ENCODE results near the gene OR10P1.
"Not testable (repeated sequence)": the region's sequence is repeated elsewhere in the genome, so short reads cannot be mapped to it uniquely, and the experiment has no call there.

OR10P1 gene

GRCh38 chr12:55644591-55644990 lies 7.9 kb downstream of the OR10P1 start:
- Histone ChIP-seq H2AFZ (ENCODE audit: low read length) (no peak overlapping the region), H3F3A (ENCODE audit: low read depth) (no peaks in the 10 kb centered on the region), H3K36me3 (ENCODE audit: insufficient read depth, low read length) (no peaks in the 10 kb centered on the region)

GRCh38 chr12:55647027-55647426 lies 10.3 kb downstream of the OR10P1 start:
- no peaks in the 10 kb centered on the region for H3F3A ChIP-seq (ENCODE audit: low read depth)
- H3K36me3 ChIP-seq (ENCODE audit: insufficient read depth, low read length) = no peaks in the 10 kb centered on the region
- no peak overlapping the region for H2AFZ ChIP-seq (ENCODE audit: low read length)
- H3K79me2 ChIP-seq (ENCODE audit: insufficient read depth, low read length) = no peaks in the 10 kb centered on the region
- no peaks in the 10 kb centered on the region for H3K9me3 ChIP-seq (ENCODE audit: insufficient read depth, low read depth, low read length)
- TF ChIP-seq CTCF (conservative IDR thresholded peaks at IDR 0.05; ENCODE audit: low read length) (no peak), EZH2phosphoT487 (IDR thresholded peaks at IDR 0.05; ENCODE audit: borderline replicate concordance) (no peak)
- no peak overlapping the region for H3K4me2 ChIP-seq (ENCODE audit: low read depth, low read length, poor library complexity, severe bottlenecking)
- H3K9me2 ChIP-seq (replicated peaks; ENCODE audit: low read depth, low read length) = no peaks in the 10 kb centered on the region
- no peak overlapping the region for H3K4me3 ChIP-seq (ENCODE audit: low read length, poor library complexity, severe bottlenecking)
- H3K9ac ChIP-seq (ENCODE audit: low read depth, low read length, poor library complexity, severe bottlenecking) = no peak overlapping the region
- H3K4me1 ChIP-seq (ENCODE audit: insufficient read depth, low read length, poor library complexity, severe bottlenecking) = peaks cover 7% of the 10 kb centered on the region
- no peaks in the 10 kb centered on the region for H4K20me1 ChIP-seq (ENCODE audit: insufficient read depth, low read length, poor library complexity, severe bottlenecking)
- H3K27me3 ChIP-seq (ENCODE audit: insufficient read depth, low read length, poor library complexity, severe bottlenecking) = no peaks in the 10 kb centered on the region

More at GRCh38 chr12:55644591-55644990, 7.9 kb downstream of the OR10P1 start:
- Histone ChIP-seq H3K4me3 (ENCODE audit: low read length, poor library complexity, severe bottlenecking) (no peak overlapping the region), H3K9ac (ENCODE audit: low read depth, low read length, poor library complexity, severe bottlenecking) (no peak overlapping the region), H3K4me2 (ENCODE audit: low read depth, low read length, poor library complexity, severe bottlenecking) (no peak overlapping the region), H4K20me1 (ENCODE audit: insufficient read depth, low read length, poor library complexity, severe bottlenecking) (no peaks in the 10 kb centered on the region), H3K27me3 (ENCODE audit: insufficient read depth, low read length, poor library complexity, severe bottlenecking) (no peaks in the 10 kb centered on the region), H3K79me2 (ENCODE audit: insufficient read depth, low read length) (no peaks in the 10 kb centered on the region), H3K9me2 (replicated peaks; ENCODE audit: low read depth, low read length) (no peaks in the 10 kb centered on the region), H3K9me3 (ENCODE audit: insufficient read depth, low read depth, low read length) (no peaks in the 10 kb centered on the region), H3K4me1 (ENCODE audit: insufficient read depth, low read length, poor library complexity, severe bottlenecking) (peaks cover 10% of the 10 kb centered on the region)
- TF ChIP-seq EZH2phosphoT487 (IDR thresholded peaks at IDR 0.05; ENCODE audit: borderline replicate concordance) (no peak), CTCF (conservative IDR thresholded peaks at IDR 0.05; ENCODE audit: low read length) (no peak)

- not testable (repeated sequence) for H3K4me1 ChIP-seq (ENCODE audit: insufficient read depth, low read length, poor library complexity, severe bottlenecking); H3K9me2 ChIP-seq (replicated peaks; ENCODE audit: low read depth, low read length); H3K9me3 ChIP-seq (ENCODE audit: insufficient read depth, low read depth, low read length); H3K4me2 ChIP-seq (ENCODE audit: low read depth, low read length, poor library complexity, severe bottlenecking); H3K4me3 ChIP-seq (ENCODE audit: low read length, poor library complexity, severe bottlenecking); H3F3A ChIP-seq (ENCODE audit: low read depth); H3K27me3 ChIP-seq (ENCODE audit: insufficient read depth, low read length, poor library complexity, severe bottlenecking); H2AFZ ChIP-seq (ENCODE audit: low read length); H3K36me3 ChIP-seq (ENCODE audit: insufficient read depth, low read length); H4K20me1 ChIP-seq (ENCODE audit: insufficient read depth, low read length, poor library complexity, severe bottlenecking); H3K79me2 ChIP-seq (ENCODE audit: insufficient read depth, low read length); H3K9ac ChIP-seq (ENCODE audit: low read depth, low read length, poor library complexity, severe bottlenecking)
These were observed 14.1 kb downstream of the OR10P1 start for GRCh38 chr12:55650620-55651298.

- no peak for TF ChIP-seq EZH2phosphoT487 (IDR thresholded peaks at IDR 0.05; ENCODE audit: borderline replicate concordance)
- no peak for TF ChIP-seq CTCF (conservative IDR thresholded peaks at IDR 0.05; ENCODE audit: low read length)
- H3K4me2 ChIP-seq (ENCODE audit: low read depth, low read length, poor library complexity, severe bottlenecking) = no peak overlapping the region
- H3K9ac ChIP-seq (ENCODE audit: low read depth, low read length, poor library complexity, severe bottlenecking) = no peak overlapping the region
These were observed 14.6 kb downstream of the OR10P1 start for GRCh38 chr12:55651299-55651683.

More at GRCh38 chr12:55651299-55651683, 14.6 kb downstream of the OR10P1 start:
- Histone ChIP-seq H3K27me3 (ENCODE audit: insufficient read depth, low read length, poor library complexity, severe bottlenecking) (no peaks in the 10 kb centered on the region), H2AFZ (ENCODE audit: low read length) (no peak overlapping the region), H3F3A (ENCODE audit: low read depth) (no peaks in the 10 kb centered on the region), H3K36me3 (ENCODE audit: insufficient read depth, low read length) (no peaks in the 10 kb centered on the region), H3K79me2 (ENCODE audit: insufficient read depth, low read length) (no peaks in the 10 kb centered on the region), H3K4me1 (ENCODE audit: insufficient read depth, low read length, poor library complexity, severe bottlenecking) (no peaks in the 10 kb centered on the region), H3K9me3 (ENCODE audit: insufficient read depth, low read depth, low read length) (no peaks in the 10 kb centered on the region), H4K20me1 (ENCODE audit: insufficient read depth, low read length, poor library complexity, severe bottlenecking) (no peaks in the 10 kb centered on the region), H3K4me3 (ENCODE audit: low read length, poor library complexity, severe bottlenecking) (no peak overlapping the region), H3K9me2 (replicated peaks; ENCODE audit: low read depth, low read length) (no peaks in the 10 kb centered on the region)

Data from Loucy (cell line).